Lung (tissue), 12 donors: ENCODE results near the gene TRIM45. TPM values are rescaled to one million over a fixed set of nuclear protein-coding genes. Genes with fewer than 3 reads are reported as not detected.

Source experiments
- ATAC-seq: fragments of 200-7000 bp; cut with Tn5 transposase; one replicate; pipeline ENCODE4 v1.9.1; 2020; ENCODE audit warnings: moderate number of reproducible peaks; ENCODE audit not compliant: insufficient read depth, low FRiP score
- DNase-seq, 3 donors: peaks; one replicate each; pipeline ENCODE4 v3.0.0-alpha.2; 2013 to 2017
- H3K27ac ChIP-seq, 2 donors: one replicate each; pipeline ENCODE4 v1.5.1; 2013; ENCODE audit warnings: mild to moderate bottlenecking in 2 of 2, moderate library complexity in 2 of 2, control low read depth in 1 of 2, inconsistent platforms in 1 of 2, low read depth in 1 of 2, low read length in 1 of 2
- H3K27me3 ChIP-seq, 3 donors: one replicate each; pipeline ENCODE4 v1.5.1; 2013; ENCODE audit warnings: low read length in 2 of 3; ENCODE audit not compliant: control insufficient read depth in 3 of 3, insufficient read depth in 3 of 3
- H3K36me3 ChIP-seq, 4 donors: one replicate each; pipeline ENCODE4 v1.5.1; 2013; ENCODE audit warnings: low read length in 4 of 4, mild to moderate bottlenecking in 1 of 4, moderate library complexity in 1 of 4; ENCODE audit not compliant: control insufficient read depth in 4 of 4, insufficient read depth in 4 of 4
- H3K4me1 ChIP-seq, 5 donors: one replicate each; pipeline ENCODE4 v1.5.1; 2013; ENCODE audit warnings: low read length in 5 of 5, mild to moderate bottlenecking in 2 of 5, moderate library complexity in 1 of 5; ENCODE audit not compliant: control insufficient read depth in 5 of 5, insufficient read depth in 5 of 5
- H3K4me3 ChIP-seq: one replicate; pipeline ENCODE4 v1.5.1; 2013; ENCODE audit warnings: mild to moderate bottlenecking, control low read depth, moderate library complexity
- H3K9ac ChIP-seq, 2 donors: one replicate each; pipeline ENCODE4 v1.5.1; 2013; ENCODE audit warnings: low read length in 2 of 2, control low read depth in 1 of 2; ENCODE audit not compliant: insufficient read depth in 1 of 2
- H3K9me3 ChIP-seq, 4 donors: one replicate each; pipeline ENCODE4 v1.5.1; 2013; ENCODE audit warnings: low read length in 3 of 4, mild to moderate bottlenecking in 1 of 4, moderate library complexity in 1 of 4; ENCODE audit not compliant: control insufficient read depth in 4 of 4, insufficient read depth in 3 of 4
- WGBS, 2 donors: extraction: QIAGEN DNeasy Blood & Tissue Kit; methylation state at CpG; one replicate each; pipeline ENCODE4 v1.1.7; 2013; 5-methylcytosine and 5-hydroxymethylcytosine counted together
- polyA plus RNA-seq, 2 donors: library from polyadenylated mRNA; stranded (reverse); fragments of 200-250 nt; gene quantifications; one replicate each; pipeline ENCODE4 v1.2.1, GENCODE V29; 2013
- total RNA-seq, 2 donors: library from RNA; depleted of rRNA in 1 of 2; stranded (reverse); fragments of >200 nt in 1 of 2; gene quantifications; one replicate each; pipeline ENCODE4 v1.2.1, GENCODE V29; 2014 to 2021
- TF ChIP-seq, protein P1 (sequence below): IDR thresholded peaks from 2 replicates; pipeline ENCODE4 v1.5.1; 2012; ENCODE audit warnings: mild to moderate bottlenecking; ENCODE audit errors: control extremely low read depth, extremely low read depth
- donor health status: control.
- donor health status: control.
- donor health status: Bipolar disorder and iron deficiency.
- donor health status: healthy.
- donor health status: DM: yes; HTN: yes; CAD: no.

TRIM45 gene
- total and polyA plus RNA-seq, 4 donors = 0.41 to 6.0 (median 3.0) TPM

GRCh38 chr1:117146575-117147340 lies 25.2 kb upstream of the TRIM45 start:
- Histone ChIP-seq H3K27ac (peak overlapping the region in 1 of 2 donors; percentile 22), H3K9me3 (no peaks in the 10 kb centered on the region), H3K36me3 (no peaks in the 10 kb centered on the region), H3K27me3 (no peaks in the 10 kb centered on the region), H3K4me3 (no peak overlapping the region), H3K4me1 (no peaks in the 10 kb centered on the region), H3K9ac (no peak overlapping the region)
- DNase-seq (no peak), ATAC-seq (no peak)
- WGBS, 2 donors = 73 to 82% methylated on average over 8 of the region's 8 CpGs
- TF ChIP-seq, protein P1, sequence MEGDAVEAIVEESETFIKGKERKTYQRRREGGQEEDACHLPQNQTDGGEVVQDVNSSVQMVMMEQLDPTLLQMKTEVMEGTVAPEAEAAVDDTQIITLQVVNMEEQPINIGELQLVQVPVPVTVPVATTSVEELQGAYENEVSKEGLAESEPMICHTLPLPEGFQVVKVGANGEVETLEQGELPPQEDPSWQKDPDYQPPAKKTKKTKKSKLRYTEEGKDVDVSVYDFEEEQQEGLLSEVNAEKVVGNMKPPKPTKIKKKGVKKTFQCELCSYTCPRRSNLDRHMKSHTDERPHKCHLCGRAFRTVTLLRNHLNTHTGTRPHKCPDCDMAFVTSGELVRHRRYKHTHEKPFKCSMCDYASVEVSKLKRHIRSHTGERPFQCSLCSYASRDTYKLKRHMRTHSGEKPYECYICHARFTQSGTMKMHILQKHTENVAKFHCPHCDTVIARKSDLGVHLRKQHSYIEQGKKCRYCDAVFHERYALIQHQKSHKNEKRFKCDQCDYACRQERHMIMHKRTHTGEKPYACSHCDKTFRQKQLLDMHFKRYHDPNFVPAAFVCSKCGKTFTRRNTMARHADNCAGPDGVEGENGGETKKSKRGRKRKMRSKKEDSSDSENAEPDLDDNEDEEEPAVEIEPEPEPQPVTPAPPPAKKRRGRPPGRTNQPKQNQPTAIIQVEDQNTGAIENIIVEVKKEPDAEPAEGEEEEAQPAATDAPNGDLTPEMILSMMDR = no peak

GRCh38 chr1:117146072-117146471 lies 24.5 kb upstream of the TRIM45 start:
- no peak for ATAC-seq
- DNase-seq = no peak
- no peaks in the 10 kb centered on the region for H3K9me3 ChIP-seq
- no peak overlapping the region for H3K27ac ChIP-seq
- H3K4me1 ChIP-seq = no peaks in the 10 kb centered on the region
- H3K36me3 ChIP-seq = no peaks in the 10 kb centered on the region
- H3K4me3 ChIP-seq = no peak overlapping the region
- TF ChIP-seq, protein P1 = no peak
- H3K27me3 ChIP-seq = no peaks in the 10 kb centered on the region
- 86 to 93% methylated on average over 2 of the region's 2 CpGs for WGBS, 2 donors
- H3K9ac ChIP-seq = no peak overlapping the region

DNA sequence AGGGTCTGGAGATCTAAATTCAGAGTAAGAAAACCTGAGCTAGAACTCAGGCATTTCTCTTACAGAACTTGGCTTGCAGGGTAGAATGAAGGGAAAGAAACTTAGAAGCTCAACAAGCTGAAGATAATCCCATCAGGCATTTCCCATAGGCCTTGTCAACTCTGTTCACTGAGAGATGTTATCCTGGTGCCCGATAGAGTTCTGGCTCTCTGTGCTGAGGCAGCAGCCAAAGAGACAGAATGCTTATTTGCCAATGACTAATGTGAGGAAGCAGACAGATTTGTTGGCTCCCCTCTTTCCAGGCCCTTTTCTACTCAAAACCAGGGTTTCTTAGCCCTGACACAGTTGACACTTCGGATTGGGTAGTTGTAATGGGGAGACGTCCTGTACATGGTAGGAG lies 22.3 kb upstream of the TRIM45 start:
- DNase-seq (no peak), ATAC-seq (no peak)
- Histone ChIP-seq H3K9me3 (no peaks in the 10 kb centered on the region), H3K4me3 (no peak overlapping the region), H3K36me3 (no peaks in the 10 kb centered on the region), H3K9ac (no peak overlapping the region), H3K27me3 (no peaks in the 10 kb centered on the region), H3K27ac (no peak overlapping the region), H3K4me1 (no peaks in the 10 kb centered on the region)
- 89 to 92% methylated on average over 3 of the region's 3 CpGs for WGBS, 2 donors
- TF ChIP-seq, protein P1 = no peak

- H3K36me3 ChIP-seq = no peaks in the 10 kb centered on the region
- no peak overlapping the region for H3K9ac ChIP-seq
- DNase-seq (peak in 1 of 3 donors; percentile 20), ATAC-seq (no peak)
- H3K4me1 ChIP-seq = no peaks in the 10 kb centered on the region
- TF ChIP-seq, protein P1 = no peak
- H3K27ac ChIP-seq = no peak overlapping the region
- no peaks in the 10 kb centered on the region for H3K27me3 ChIP-seq
- no peak overlapping the region for H3K4me3 ChIP-seq
- H3K9me3 ChIP-seq = no peaks in the 10 kb centered on the region
Observed at GRCh38 chr1:117143172-117143571, 21.6 kb upstream of the TRIM45 start.
